HCT116 (cell line): ENCODE measurements around the gene FMC1. TPM values are rescaled to one million over a fixed set of nuclear protein-coding genes. Genes with fewer than 3 reads are reported as not detected.

ENCODE experiments used
- ATAC-seq: fragments of 200-7000 bp; cut with Tn5 transposase; 2 replicates; pipeline ENCODE4 v1.9.1; 2020; ENCODE audit warnings: mild to moderate bottlenecking, moderate library complexity
- BruUV-seq: library from RNA; stranded (reverse); fragments of 400-500 nt; replicated peaks from 2 replicates; lab custom pipeline; 2021; lab: Mats Ljungman, UMichigan
- CTCF ChIA-PET: fragments of 300-600 bp; sonication (Branson Sonifier 250); formaldehyde crosslinking; loops from one replicate; lab custom pipeline; 2021; ENCODE audit warnings: antibody characterized with exemption; lab: Charles Lee
- POLR2A ChIA-PET: fragments of 300-600, 350-600 bp; sonication (Branson Sonifier 250); formaldehyde crosslinking; loops from one replicate; lab custom pipeline; 2021; ENCODE audit warnings: antibody characterized with exemption; lab: Charles Lee
- RAD21 ChIA-PET, 2 experiments: fragments of 300-600 bp; sonication (Branson Sonifier 250); formaldehyde crosslinking; loops; one replicate each; lab custom pipeline; 2023; ENCODE audit warnings: low total read pairs in 2 of 2; ENCODE audit not compliant: uncharacterized antibody in 2 of 2, unreplicated experiment in 2 of 2, low non-redundant PET in 1 of 2; lab: Charles Lee
- DNase-seq: peaks from one replicate; pipeline ENCODE4 v3.0.0-alpha.2; 2010; ENCODE audit warnings: low read depth, low spot score
- H2AFZ ChIP-seq: fragments of 200-600 bp; shearing (Covaris generic), sonication (generic); 2 replicates; pipeline ENCODE4 v1.6.1; 2017; ENCODE audit warnings: low read depth, mixed run types, mixed read lengths, antibody characterized with exemption, low read length; ENCODE audit not compliant: poor library complexity, severe bottlenecking
- H3K27ac ChIP-seq: 2 replicates; pipeline ENCODE4 v1.5.1; 2012; ENCODE audit warnings: low read depth, low read length
- H3K27me3 ChIP-seq: fragments of 200-600 bp; sonication (generic); 2 replicates; pipeline ENCODE4 v1.6.1; 2016; ENCODE audit warnings: mixed run types, low read length, mixed read lengths; ENCODE audit not compliant: insufficient read depth
- H3K36me3 ChIP-seq, 2 experiments: fragments of 200-500 bp in 1 of 2; fragments of 200-600 bp in 1 of 2; sonication (Bioruptor generic) in 1 of 2; sonication (generic) in 1 of 2; 2 replicates each; pipeline versions ENCODE4 v1.5.1 to v1.6.1; 2014 to 2016; ENCODE audit warnings: low read length in 2 of 2, inconsistent platforms in 1 of 2, mixed read lengths in 1 of 2, mixed run types in 1 of 2; ENCODE audit not compliant: insufficient read depth in 2 of 2, control insufficient read depth in 1 of 2
- H3K4me1 ChIP-seq, 2 experiments: fragments of 200-600 bp in 1 of 2; sonication (generic) in 1 of 2; 2 replicates each; pipeline versions ENCODE4 v1.5.1 to v1.6.1; 2012 to 2017; ENCODE audit warnings: low read length in 2 of 2, inconsistent platforms in 1 of 2, mild to moderate bottlenecking in 1 of 2, mixed read lengths in 1 of 2, mixed run types in 1 of 2, moderate library complexity in 1 of 2; ENCODE audit not compliant: insufficient read depth in 2 of 2, control insufficient read depth in 1 of 2
- H3K4me2 ChIP-seq: fragments of 200-600 bp; sonication (generic); 2 replicates; pipeline ENCODE4 v1.6.1; 2017; ENCODE audit warnings: mixed run types, low read length, mixed read lengths
- H3K4me3 ChIP-seq, 2 experiments: fragments of 200-600 bp in 1 of 2; sonication (generic) in 1 of 2; replicated peaks in 1 of 2; 2 replicates each; pipeline ENCODE4 v1.5.1; 2011 to 2016; ENCODE audit warnings: low read length in 2 of 2, control low read depth in 1 of 2, low read depth in 1 of 2, mild to moderate bottlenecking in 1 of 2, mixed read lengths in 1 of 2, mixed run types in 1 of 2
- H3K79me2 ChIP-seq: fragments of 200-600 bp; sonication (generic); 2 replicates; pipeline ENCODE4 v1.6.1; 2017; ENCODE audit warnings: mild to moderate bottlenecking, mixed run types, low read length, moderate library complexity, mixed read lengths; ENCODE audit not compliant: insufficient read depth
- H3K9ac ChIP-seq: fragments of 200-600 bp; sonication (generic); 2 replicates; pipeline ENCODE4 v1.6.1; 2016; ENCODE audit warnings: low read length, mixed read lengths
- H3K9me2 ChIP-seq: fragments of 200-600 bp; sonication (generic), shearing (Covaris generic); 2 replicates; pipeline ENCODE4 v1.6.1; 2017; ENCODE audit warnings: mixed run types, mild to moderate bottlenecking, moderate library complexity; ENCODE audit not compliant: insufficient read depth
- H3K9me3 ChIP-seq, 2 experiments: fragments of 200-500 bp in 1 of 2; fragments of 200-600 bp in 1 of 2; sonication (Bioruptor generic) in 1 of 2; sonication (generic) in 1 of 2; 2 replicates each; pipeline ENCODE4 v1.6.1; 2014 to 2017; ENCODE audit warnings: low read length in 2 of 2, mixed read lengths in 2 of 2, inconsistent platforms in 1 of 2, low read depth in 1 of 2, mild to moderate bottlenecking in 1 of 2, mixed run types in 1 of 2, moderate library complexity in 1 of 2; ENCODE audit not compliant: control insufficient read depth in 1 of 2, insufficient read depth in 1 of 2
- H4K20me1 ChIP-seq: fragments of 200-600 bp; sonication (generic), shearing (Covaris generic); 2 replicates; pipeline ENCODE4 v1.6.1; 2017; ENCODE audit warnings: mixed run types, mild to moderate bottlenecking, moderate library complexity; ENCODE audit not compliant: insufficient read depth
- CBX3 ChIP-seq: IDR thresholded peaks from 2 replicates; pipeline ENCODE4 v1.6.1; 2012; ENCODE audit warnings: low read depth
- CEBPB ChIP-seq: IDR thresholded peaks from 2 replicates; pipeline ENCODE4 v1.6.1; 2012; ENCODE audit warnings: low read depth
- EGR1 ChIP-seq: IDR thresholded peaks from 2 replicates; pipeline ENCODE4 v1.6.1; 2012; ENCODE audit warnings: low read depth
- ELF1 ChIP-seq: IDR thresholded peaks from 2 replicates; pipeline ENCODE4 v1.6.1; 2012; ENCODE audit warnings: low read depth, borderline replicate concordance
- EZH2 ChIP-seq: fragments of 200-600 bp; sonication (generic); IDR thresholded peaks from 2 replicates; pipeline ENCODE4 v1.6.1; 2017; ENCODE audit warnings: antibody characterized with exemption, mixed run types
- EZH2phosphoT487 ChIP-seq: fragments of 200-600 bp; IDR thresholded peaks from 2 replicates; pipeline ENCODE4 v1.6.1; 2018; ENCODE audit warnings: antibody characterized with exemption, borderline replicate concordance
- JUND ChIP-seq: IDR thresholded peaks from 2 replicates; pipeline ENCODE4 v1.6.1; 2012
- POLR2AphosphoS5 ChIP-seq: IDR thresholded peaks from 2 replicates; pipeline ENCODE4 v1.6.1; 2011; ENCODE audit warnings: mild to moderate bottlenecking, low read depth, low read length, moderate library complexity
- RAD21 ChIP-seq: IDR thresholded peaks from 2 replicates; pipeline ENCODE4 v1.6.1; 2012; ENCODE audit warnings: low read depth, mild to moderate bottlenecking
- SIN3A ChIP-seq: IDR thresholded peaks from 2 replicates; pipeline ENCODE4 v1.6.1; 2012; ENCODE audit warnings: low read depth
- SP1 ChIP-seq: IDR thresholded peaks from 2 replicates; pipeline ENCODE4 v1.6.1; 2012; ENCODE audit warnings: low read depth
- SRF ChIP-seq: IDR thresholded peaks from 2 replicates; pipeline ENCODE4 v1.6.1; 2012; ENCODE audit warnings: low read depth
- YY1 ChIP-seq: IDR thresholded peaks from 2 replicates; pipeline ENCODE4 v1.6.1; 2011; ENCODE audit warnings: low read length, low read depth, moderate library complexity, mild to moderate bottlenecking; ENCODE audit not compliant: insufficient replicate concordance; ENCODE audit errors: extremely low read depth
- ZFX ChIP-seq: fragments of 450-650 bp; IDR thresholded peaks from 2 replicates; pipeline ENCODE4 v1.6.1; 2017
- ZNF274 ChIP-seq: fragments of 200-500 bp; sonication (Bioruptor generic); IDR thresholded peaks from 2 replicates; pipeline ENCODE4 v1.6.1; 2014; ENCODE audit warnings: mild to moderate bottlenecking, low read depth, low read length, inconsistent platforms
- intact Hi-C: fragments of 100-400 bp; cut with micrococcal nuclease; formaldehyde crosslinking; loops from 2 replicates; pipeline ENCODE4 v1.10.0; 2022
- total RNA-seq: library from RNA; stranded (reverse); gene quantifications from one replicate; pipeline ENCODE4 v1.2.1, GENCODE V29; 2021; ENCODE audit not compliant: unreplicated experiment
- TF ChIP-seq, protein P1 (sequence below): IDR thresholded peaks from 2 replicates; pipeline ENCODE4 v1.6.1; 2012
- TF ChIP-seq, protein P2 (sequence below): IDR thresholded peaks from 2 replicates; pipeline ENCODE4 v1.6.1; 2012

Gene FMC1
- total RNA-seq, 1 experiment from 2014 or later: 19.4 TPM

DNA sequence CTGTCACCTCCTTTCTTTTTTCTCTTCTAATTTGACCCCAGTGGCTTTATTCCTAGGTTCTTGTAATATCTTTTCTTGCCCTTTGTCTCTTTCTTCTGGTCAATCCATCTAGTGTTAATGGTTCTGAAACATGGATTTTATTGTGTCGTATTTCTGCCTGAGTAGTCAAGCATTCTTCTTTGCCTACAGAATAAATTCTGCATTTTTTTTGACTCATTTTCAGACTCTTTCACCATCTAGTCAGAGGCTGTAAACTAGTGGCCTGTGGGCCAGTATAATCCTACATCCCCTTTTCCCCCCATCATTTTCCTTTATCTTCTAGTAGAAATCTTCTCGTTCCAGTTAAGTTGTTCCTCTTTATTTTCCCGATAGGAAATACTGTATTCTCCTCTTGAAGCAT, 48.0 kb downstream of the FMC1 start:
- TF ChIP-seq SRF: no peak
- TF ChIP-seq, protein P1, sequence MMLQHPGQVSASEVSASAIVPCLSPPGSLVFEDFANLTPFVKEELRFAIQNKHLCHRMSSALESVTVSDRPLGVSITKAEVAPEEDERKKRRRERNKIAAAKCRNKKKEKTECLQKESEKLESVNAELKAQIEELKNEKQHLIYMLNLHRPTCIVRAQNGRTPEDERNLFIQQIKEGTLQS: no peak
- TF ChIP-seq ZFX: no peak
- TF ChIP-seq CBX3: no peak
- no peak for TF ChIP-seq SIN3A
- TF ChIP-seq, protein P2, sequence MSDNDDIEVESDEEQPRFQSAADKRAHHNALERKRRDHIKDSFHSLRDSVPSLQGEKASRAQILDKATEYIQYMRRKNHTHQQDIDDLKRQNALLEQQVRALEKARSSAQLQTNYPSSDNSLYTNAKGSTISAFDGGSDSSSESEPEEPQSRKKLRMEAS: no peak
- no peak for TF ChIP-seq ZNF274
- no peak for TF ChIP-seq JUND
- TF ChIP-seq EGR1: no peak
- TF ChIP-seq EZH2: no peak
- no peak for TF ChIP-seq EZH2phosphoT487
- no peak for TF ChIP-seq YY1
- TF ChIP-seq POLR2AphosphoS5: no peak
- TF ChIP-seq CEBPB: no peak
- TF ChIP-seq ELF1: no peak
- TF ChIP-seq SP1: no peak
- TF ChIP-seq RAD21: no peak
- Histone ChIP-seq H3K9me3 (no peaks in the 10 kb centered on the region), H3K79me2 (peaks cover 96% of the 10 kb centered on the region), H3K36me3 (peaks cover 8 to 15% of the 10 kb centered on the region in 2 experiments), H3K4me3 (no peak overlapping the region), H3K4me2 (no peak overlapping the region), H4K20me1 (0 out of 2 replicates have a peak, but pooled peaks cover 15% of the 10 kb centered on the region), H3K4me1 (no peaks in the 10 kb centered on the region), H3K9ac (no peak overlapping the region), H3K9me2 (no peaks in the 10 kb centered on the region), H2AFZ (no peak overlapping the region), H3K27ac (no peak overlapping the region), H3K27me3 (no peaks in the 10 kb centered on the region)
- CTCF ChIA-PET: no interaction called here
- intact Hi-C loops: no loop called here
- RAD21 ChIA-PET: no interaction called here
- no TSS peak for BruUV-seq
- DNase-seq: no peak
- ATAC-seq: no peak
- POLR2A ChIA-PET: interaction anchor here (0.7 kb wide), 1 partner anchor 14 kb away, joined by 3 read pairs; no protein-coding TSS in a partner anchor
